ENCODE results near the gene NPL.

NPL gene

GRCh38 chr1:182766050-182766449 lies 23.5 kb upstream of the NPL start:
- Histone ChIP-seq H3K4me1 (ENCODE audit: control insufficient read depth, insufficient read depth, low read length) (no peaks in the 10 kb centered on the region), H3K36me3 (ENCODE audit: control insufficient read depth in 2 of 2, insufficient read depth in 1 of 2, low read length in 2 of 2) (no peaks in the 10 kb centered on the region), H3K9me3 (ENCODE audit: control insufficient read depth, insufficient read depth, low read depth, low read length) (no peaks in the 10 kb centered on the region), H3K4me3 (ENCODE audit: low read depth, low read length) (no peak overlapping the region), H3K27ac (ENCODE audit: extremely low read depth, low read depth, low read length) (no peak overlapping the region)
- TF ChIP-seq ZNF292 (tag by site-specific recombination; IDR thresholded peaks at IDR 0.05; ENCODE audit: borderline replicate concordance, low read depth) (no peak), ZNF214 (tag by site-specific recombination; IDR thresholded peaks at IDR 0.05; ENCODE audit: borderline replicate concordance) (no peak), ZNF423 (tag by site-specific recombination; IDR thresholded peaks at IDR 0.05) (no peak), ZNF211 (tag by site-specific recombination; IDR thresholded peaks at IDR 0.05; ENCODE audit: low read depth) (no peak), ZNF433 (tag by site-specific recombination; IDR thresholded peaks at IDR 0.05; ENCODE audit: low read depth) (no peak), ZNF791 (tag by site-specific recombination; IDR thresholded peaks at IDR 0.05) (no peak), ZNF571 (tag by site-specific recombination; IDR thresholded peaks at IDR 0.05) (no peak), BCL11A (tag by site-specific recombination; IDR thresholded peaks at IDR 0.05; ENCODE audit: low read depth) (no peak), ZNF266 (tag by site-specific recombination; IDR thresholded peaks at IDR 0.05; ENCODE audit: low read depth) (no peak), PRDM4 (tag by site-specific recombination; IDR thresholded peaks at IDR 0.05) (no peak), ZNF792 (tag by site-specific recombination; IDR thresholded peaks at IDR 0.05) (no peak)
- TF ChIP-seq, protein P1, sequence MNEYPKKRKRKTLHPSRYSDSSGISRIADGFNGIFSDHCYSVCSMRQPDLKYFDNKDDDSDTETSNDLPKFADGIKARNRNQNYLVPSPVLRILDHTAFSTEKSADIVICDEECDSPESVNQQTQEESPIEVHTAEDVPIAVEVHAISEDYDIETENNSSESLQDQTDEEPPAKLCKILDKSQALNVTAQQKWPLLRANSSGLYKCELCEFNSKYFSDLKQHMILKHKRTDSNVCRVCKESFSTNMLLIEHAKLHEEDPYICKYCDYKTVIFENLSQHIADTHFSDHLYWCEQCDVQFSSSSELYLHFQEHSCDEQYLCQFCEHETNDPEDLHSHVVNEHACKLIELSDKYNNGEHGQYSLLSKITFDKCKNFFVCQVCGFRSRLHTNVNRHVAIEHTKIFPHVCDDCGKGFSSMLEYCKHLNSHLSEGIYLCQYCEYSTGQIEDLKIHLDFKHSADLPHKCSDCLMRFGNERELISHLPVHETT (tag by site-specific recombination; IDR thresholded peaks at IDR 0.05): no peak
- TF ChIP-seq, protein P2, sequence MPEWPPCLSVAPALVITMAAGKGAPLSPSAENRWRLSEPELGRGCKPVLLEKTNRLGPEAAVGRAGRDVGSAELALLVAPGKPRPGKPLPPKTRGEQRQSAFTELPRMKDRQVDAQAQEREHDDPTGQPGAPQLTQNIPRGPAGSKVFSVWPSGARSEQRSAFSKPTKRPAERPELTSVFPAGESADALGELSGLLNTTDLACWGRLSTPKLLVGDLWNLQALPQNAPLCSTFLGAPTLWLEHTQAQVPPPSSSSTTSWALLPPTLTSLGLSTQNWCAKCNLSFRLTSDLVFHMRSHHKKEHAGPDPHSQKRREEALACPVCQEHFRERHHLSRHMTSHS (tag by site-specific recombination; IDR thresholded peaks at IDR 0.05): no peak
- TF ChIP-seq, protein P3, sequence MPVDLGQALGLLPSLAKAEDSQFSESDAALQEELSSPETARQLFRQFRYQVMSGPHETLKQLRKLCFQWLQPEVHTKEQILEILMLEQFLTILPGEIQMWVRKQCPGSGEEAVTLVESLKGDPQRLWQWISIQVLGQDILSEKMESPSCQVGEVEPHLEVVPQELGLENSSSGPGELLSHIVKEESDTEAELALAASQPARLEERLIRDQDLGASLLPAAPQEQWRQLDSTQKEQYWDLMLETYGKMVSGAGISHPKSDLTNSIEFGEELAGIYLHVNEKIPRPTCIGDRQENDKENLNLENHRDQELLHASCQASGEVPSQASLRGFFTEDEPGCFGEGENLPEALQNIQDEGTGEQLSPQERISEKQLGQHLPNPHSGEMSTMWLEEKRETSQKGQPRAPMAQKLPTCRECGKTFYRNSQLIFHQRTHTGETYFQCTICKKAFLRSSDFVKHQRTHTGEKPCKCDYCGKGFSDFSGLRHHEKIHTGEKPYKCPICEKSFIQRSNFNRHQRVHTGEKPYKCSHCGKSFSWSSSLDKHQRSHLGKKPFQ (tag by site-specific recombination; IDR thresholded peaks at IDR 0.05): no peak
- TF ChIP-seq, protein P4, sequence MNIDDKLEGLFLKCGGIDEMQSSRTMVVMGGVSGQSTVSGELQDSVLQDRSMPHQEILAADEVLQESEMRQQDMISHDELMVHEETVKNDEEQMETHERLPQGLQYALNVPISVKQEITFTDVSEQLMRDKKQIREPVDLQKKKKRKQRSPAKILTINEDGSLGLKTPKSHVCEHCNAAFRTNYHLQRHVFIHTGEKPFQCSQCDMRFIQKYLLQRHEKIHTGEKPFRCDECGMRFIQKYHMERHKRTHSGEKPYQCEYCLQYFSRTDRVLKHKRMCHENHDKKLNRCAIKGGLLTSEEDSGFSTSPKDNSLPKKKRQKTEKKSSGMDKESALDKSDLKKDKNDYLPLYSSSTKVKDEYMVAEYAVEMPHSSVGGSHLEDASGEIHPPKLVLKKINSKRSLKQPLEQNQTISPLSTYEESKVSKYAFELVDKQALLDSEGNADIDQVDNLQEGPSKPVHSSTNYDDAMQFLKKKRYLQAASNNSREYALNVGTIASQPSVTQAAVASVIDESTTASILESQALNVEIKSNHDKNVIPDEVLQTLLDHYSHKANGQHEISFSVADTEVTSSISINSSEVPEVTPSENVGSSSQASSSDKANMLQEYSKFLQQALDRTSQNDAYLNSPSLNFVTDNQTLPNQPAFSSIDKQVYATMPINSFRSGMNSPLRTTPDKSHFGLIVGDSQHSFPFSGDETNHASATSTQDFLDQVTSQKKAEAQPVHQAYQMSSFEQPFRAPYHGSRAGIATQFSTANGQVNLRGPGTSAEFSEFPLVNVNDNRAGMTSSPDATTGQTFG (tag by site-specific recombination; IDR thresholded peaks at IDR 0.05; ENCODE audit: borderline replicate concordance): no peak
- CTCF ChIA-PET: interaction anchor here (1.4 kb wide), 1 partner anchor 160 kb away, joined by 3 read pairs; no protein-coding TSS in a partner anchor
- POLR2A ChIA-PET: no interaction called here

Measured in HEK293 (cell line).